DND-41 (cell line): Measurements from ENCODE around the gene ZBTB18.

Experiments used
- ATAC-seq: fragments of 200-7000 bp; cut with Tn5 transposase; 3 replicates; pipeline ENCODE4 v1.9.1; 2021; ENCODE audit warnings: low read depth; ENCODE audit not compliant: insufficient read depth
- DNase-seq: peaks from one replicate; pipeline ENCODE4 v3.0.0-alpha.2; 2020
- H2AFZ ChIP-seq: 2 replicates; pipeline ENCODE4 v1.6.0; 2012; ENCODE audit warnings: low read depth, low read length
- H3K27ac ChIP-seq: 2 replicates; pipeline ENCODE4 v1.5.1; 2012; ENCODE audit warnings: low read length, inconsistent platforms
- H3K27me3 ChIP-seq: fragments of 200-600 bp; sonication (generic); 2 replicates; pipeline ENCODE4 v1.6.0; 2012; ENCODE audit warnings: low read length, mild to moderate bottlenecking, inconsistent platforms; ENCODE audit not compliant: insufficient read depth, poor library complexity
- H3K36me3 ChIP-seq: 2 replicates; pipeline ENCODE4 v1.5.1; 2012; ENCODE audit warnings: low read length, inconsistent platforms; ENCODE audit not compliant: insufficient read depth
- H3K4me1 ChIP-seq: 2 replicates; pipeline ENCODE4 v1.5.1; 2012; ENCODE audit warnings: mild to moderate bottlenecking, low read length; ENCODE audit not compliant: insufficient read depth
- H3K4me2 ChIP-seq: 2 replicates; pipeline ENCODE4 v1.6.0; 2012; ENCODE audit warnings: mild to moderate bottlenecking, moderate library complexity, low read length, inconsistent platforms; ENCODE audit not compliant: insufficient read depth
- H3K4me3 ChIP-seq, 2 experiments: fragments of 200-600 bp in 1 of 2; shearing (Covaris generic) in 1 of 2; 2 replicates each; pipeline ENCODE4 v1.5.1; 2012 to 2016; ENCODE audit warnings: inconsistent platforms in 2 of 2, low read length in 2 of 2, mild to moderate bottlenecking in 2 of 2, low read depth in 1 of 2, moderate library complexity in 1 of 2
- H3K79me2 ChIP-seq: 2 replicates; pipeline ENCODE4 v1.6.0; 2012; ENCODE audit warnings: low read length, inconsistent platforms; ENCODE audit not compliant: insufficient read depth
- H3K9ac ChIP-seq: 2 replicates; pipeline ENCODE4 v1.6.0; 2012; ENCODE audit warnings: low read depth, mild to moderate bottlenecking, inconsistent platforms, low read length, moderate library complexity
- H3K9me3 ChIP-seq: 2 replicates; pipeline ENCODE4 v1.5.1; 2012; ENCODE audit warnings: low read length, moderate library complexity, mild to moderate bottlenecking, inconsistent platforms; ENCODE audit not compliant: insufficient read depth, severe bottlenecking
- H4K20me1 ChIP-seq: 2 replicates; pipeline ENCODE4 v1.6.0; 2012; ENCODE audit warnings: low read length; ENCODE audit not compliant: insufficient read depth
- EZH2 ChIP-seq: IDR thresholded peaks from 3 replicates; pipeline ENCODE4 v1.6.1; 2012; ENCODE audit warnings: borderline replicate concordance, low read depth, mild to moderate bottlenecking, moderate library complexity, low read length, inconsistent platforms; ENCODE audit not compliant: severe bottlenecking
- TF ChIP-seq, protein P1 (sequence below): IDR thresholded peaks from 2 replicates; pipeline ENCODE4 v1.5.1; 2012; ENCODE audit warnings: borderline replicate concordance, low read length, moderate library complexity, mild to moderate bottlenecking; ENCODE audit not compliant: poor library complexity, severe bottlenecking; ENCODE audit errors: extremely low read depth

Gene ZBTB18

DNA sequence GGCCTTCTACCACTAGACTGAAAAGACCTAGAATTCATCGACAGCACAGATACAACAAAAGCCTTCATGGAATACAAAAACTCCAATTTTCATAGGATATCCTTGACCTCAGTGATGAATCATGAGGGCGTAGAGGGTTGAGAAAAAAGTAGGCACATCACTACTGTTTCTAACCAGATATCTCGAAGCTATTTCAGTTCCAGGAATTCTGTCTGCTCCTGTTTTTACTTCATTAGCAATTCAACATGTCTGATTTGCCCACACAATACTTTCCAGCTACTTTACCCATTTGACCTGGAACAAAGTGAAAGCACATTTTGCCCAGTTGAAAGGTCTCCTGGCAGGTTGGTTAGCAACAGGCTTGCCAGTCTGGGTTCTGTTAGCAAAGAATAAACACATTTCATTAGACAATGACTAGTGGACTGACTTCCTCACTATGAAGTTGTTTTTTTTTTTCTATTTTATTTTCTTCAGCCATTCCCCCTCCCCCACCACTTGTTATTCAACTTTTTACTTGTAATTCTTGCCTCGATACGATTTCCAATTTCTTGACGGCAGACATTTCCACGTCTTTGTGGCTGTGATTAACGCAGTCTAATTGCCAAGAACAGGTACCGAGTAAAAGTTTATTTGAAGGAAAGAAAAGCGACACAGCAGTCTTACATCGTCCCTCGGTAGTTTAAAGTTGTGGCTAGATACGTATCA lies 4.0 kb upstream of the ZBTB18 start:
- Histone ChIP-seq H3K9ac (peak overlapping the region; percentile 80), H4K20me1 (peaks cover 13% of the 10 kb centered on the region; the same call in 1 of the 2 replicates), H3K36me3 (no peaks in the 10 kb centered on the region; the same call in 1 of the 2 replicates), H3K9me3 (no peaks in the 10 kb centered on the region), H2AFZ (peak overlapping the region; percentile 79), H3K27ac (peak overlapping the region; percentile 90), H3K27me3 (no peaks in the 10 kb centered on the region), H3K4me2 (peak overlapping the region; percentile 70), H3K4me1 (peaks cover 39% of the 10 kb centered on the region), H3K4me3 (peak overlapping the region; percentile 39 to 69), H3K79me2 (peaks cover 28% of the 10 kb centered on the region)
- ATAC-seq (no peak), DNase-seq (peak; percentile 20)
- TF ChIP-seq, protein P1, sequence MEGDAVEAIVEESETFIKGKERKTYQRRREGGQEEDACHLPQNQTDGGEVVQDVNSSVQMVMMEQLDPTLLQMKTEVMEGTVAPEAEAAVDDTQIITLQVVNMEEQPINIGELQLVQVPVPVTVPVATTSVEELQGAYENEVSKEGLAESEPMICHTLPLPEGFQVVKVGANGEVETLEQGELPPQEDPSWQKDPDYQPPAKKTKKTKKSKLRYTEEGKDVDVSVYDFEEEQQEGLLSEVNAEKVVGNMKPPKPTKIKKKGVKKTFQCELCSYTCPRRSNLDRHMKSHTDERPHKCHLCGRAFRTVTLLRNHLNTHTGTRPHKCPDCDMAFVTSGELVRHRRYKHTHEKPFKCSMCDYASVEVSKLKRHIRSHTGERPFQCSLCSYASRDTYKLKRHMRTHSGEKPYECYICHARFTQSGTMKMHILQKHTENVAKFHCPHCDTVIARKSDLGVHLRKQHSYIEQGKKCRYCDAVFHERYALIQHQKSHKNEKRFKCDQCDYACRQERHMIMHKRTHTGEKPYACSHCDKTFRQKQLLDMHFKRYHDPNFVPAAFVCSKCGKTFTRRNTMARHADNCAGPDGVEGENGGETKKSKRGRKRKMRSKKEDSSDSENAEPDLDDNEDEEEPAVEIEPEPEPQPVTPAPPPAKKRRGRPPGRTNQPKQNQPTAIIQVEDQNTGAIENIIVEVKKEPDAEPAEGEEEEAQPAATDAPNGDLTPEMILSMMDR = no peak
- TF ChIP-seq EZH2 = no peak

DNA sequence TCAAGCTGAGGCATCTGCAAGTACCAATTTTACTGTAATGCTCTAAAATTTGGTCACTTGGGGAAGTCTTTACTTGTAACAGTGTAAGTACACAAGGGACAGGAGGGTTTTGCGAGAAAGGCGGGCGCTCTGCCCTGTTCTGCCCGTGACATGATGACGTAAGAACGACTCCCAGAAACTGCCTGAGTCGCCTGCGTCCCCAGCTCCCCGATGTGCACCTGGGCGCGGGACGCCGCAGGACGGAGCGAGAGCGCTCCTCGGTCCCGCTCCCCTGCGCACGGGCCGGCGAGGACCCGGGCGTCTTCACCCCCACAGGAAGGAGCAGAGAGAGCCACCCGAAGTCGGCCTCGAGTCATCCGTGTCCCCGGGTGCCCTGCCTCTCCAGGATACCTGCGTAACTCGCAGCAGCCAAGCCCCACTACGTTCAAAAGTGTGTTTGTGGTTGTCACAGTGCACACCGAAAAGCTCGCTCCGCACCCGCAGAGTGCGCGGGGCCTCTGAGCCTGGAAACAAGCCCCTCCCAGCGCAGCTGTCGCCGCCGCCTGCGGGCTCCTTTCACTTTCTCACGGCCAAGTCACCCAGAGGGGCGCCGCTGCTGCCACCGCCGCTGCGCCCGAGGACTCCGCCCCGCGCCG lies 3.3 kb upstream of the ZBTB18 start:
- Histone ChIP-seq H4K20me1 (peaks cover 14% of the 10 kb centered on the region; the same call in 1 of the 2 replicates), H3K4me3 (peak overlapping the region; percentile 39 to 69), H3K4me1 (peaks cover 43% of the 10 kb centered on the region), H3K36me3 (no peaks in the 10 kb centered on the region; the same call in 1 of the 2 replicates), H3K4me2 (peak overlapping the region; percentile 70), H3K79me2 (peaks cover 34% of the 10 kb centered on the region), H3K9me3 (no peaks in the 10 kb centered on the region), H3K9ac (peak overlapping the region; percentile 80), H3K27me3 (no peaks in the 10 kb centered on the region), H3K27ac (peak overlapping the region; percentile 90), H2AFZ (peak overlapping the region; percentile 79)
- peak; percentile 73; the same call in 2 of the 3 replicates for ATAC-seq
- TF ChIP-seq, protein P1 = no peak
- no peak for TF ChIP-seq EZH2
- no peak for DNase-seq

DNA sequence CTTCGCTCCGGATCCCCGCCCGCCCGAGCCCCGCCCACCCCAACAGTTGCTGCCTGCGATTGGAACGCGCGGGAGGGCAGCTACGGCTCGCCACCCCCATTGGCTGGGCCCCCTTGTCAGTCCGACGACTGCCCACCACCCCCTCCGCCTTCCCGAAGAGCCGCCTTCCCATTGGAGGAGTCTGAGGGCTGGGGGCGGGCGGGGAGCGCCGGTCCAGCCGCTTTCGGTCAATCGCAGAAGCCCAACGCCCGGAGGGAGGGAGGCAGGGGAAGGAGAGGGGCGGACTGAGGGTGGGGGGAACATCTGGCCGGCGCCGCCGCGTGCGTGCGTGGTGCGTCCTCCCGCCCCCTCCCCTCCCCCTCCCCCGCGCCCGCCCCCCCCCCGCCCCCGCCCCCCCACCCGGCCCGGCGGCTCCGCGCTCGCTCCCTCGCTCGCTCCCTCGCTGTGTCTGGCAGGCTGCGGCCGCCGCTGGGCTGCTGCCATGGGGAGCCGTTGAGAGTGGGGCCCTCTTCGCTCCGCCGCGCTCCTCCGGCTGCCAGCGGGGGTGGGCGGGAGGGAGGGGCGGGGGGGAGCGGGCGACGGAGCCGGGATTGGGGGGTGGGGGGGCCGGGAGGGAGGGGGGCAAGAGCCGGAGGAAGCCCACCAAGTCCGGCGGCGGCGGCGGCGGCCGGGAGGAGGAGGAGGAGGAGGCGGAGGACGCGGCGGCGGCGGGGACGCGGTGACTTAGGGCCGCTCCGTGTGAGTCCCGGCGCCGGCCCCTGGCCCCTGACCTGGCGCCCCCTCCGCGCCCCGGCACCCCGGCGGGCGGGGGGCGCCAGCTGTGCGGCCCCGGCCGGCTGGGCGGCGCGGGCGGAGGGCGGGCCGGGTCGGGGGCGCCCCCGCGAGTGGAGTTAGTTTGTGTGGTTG lies 2.6 kb upstream of the ZBTB18 start:
- Histone ChIP-seq H3K27me3 (no peaks in the 10 kb centered on the region), H3K27ac (no peak overlapping the region; the same call in 1 of the 2 replicates), H4K20me1 (peaks cover 18% of the 10 kb centered on the region; the same call in 1 of the 2 replicates), H3K4me2 (no peak overlapping the region), H3K4me3 (peak overlapping the region in 1 of 2 experiments; percentile 71; a peak in 2 of 4 replicates), H3K36me3 (peaks cover 6% of the 10 kb centered on the region), H2AFZ (no peak overlapping the region), H3K79me2 (peaks cover 42% of the 10 kb centered on the region), H3K4me1 (peaks cover 43% of the 10 kb centered on the region), H3K9me3 (no peaks in the 10 kb centered on the region), H3K9ac (peak overlapping the region; percentile 80)
- ATAC-seq (peak; percentile 84), DNase-seq (peak; percentile 99)
- TF ChIP-seq EZH2 = no peak
- TF ChIP-seq, protein P1 = no peak
